Calu3 (cell line): ENCODE data around the gene EHF. TPM values are rescaled to one million over a fixed set of nuclear protein-coding genes. Genes with fewer than 3 reads are reported as not detected.
"Not testable (repeated sequence)": the region's sequence is repeated elsewhere in the genome, so short reads cannot be mapped to it uniquely, and the experiment has no call there.

ENCODE experiments used
- BruUV-seq: library from RNA; stranded (reverse); fragments of 400-500 nt; replicated peaks from 2 replicates; lab custom pipeline; 2021; lab: Mats Ljungman, UMichigan
- CTCF ChIA-PET: fragments of 300-600 bp; sonication (Branson Sonifier 250); formaldehyde crosslinking; loops from one replicate; lab custom pipeline; 2022; ENCODE audit warnings: antibody characterized with exemption; lab: Charles Lee
- DNase-seq: peaks from one replicate; pipeline ENCODE4 v3.0.0; 2022
- H3K27ac Mint-ChIP-seq: one replicate; pipeline ENCODE4 v1.8.0; 2022; ENCODE audit warnings: mixed read lengths; ENCODE audit not compliant: unreplicated experiment
- H3K27me3 Mint-ChIP-seq: one replicate; pipeline ENCODE4 v1.8.0; 2022; ENCODE audit warnings: mixed read lengths; ENCODE audit not compliant: unreplicated experiment
- H3K36me3 Mint-ChIP-seq: one replicate; pipeline ENCODE4 v1.8.0; 2022; ENCODE audit warnings: mild to moderate bottlenecking, moderate library complexity, mixed read lengths; ENCODE audit not compliant: insufficient read depth, unreplicated experiment
- H3K4me1 Mint-ChIP-seq: one replicate; pipeline ENCODE4 v1.8.0; 2022; ENCODE audit warnings: mild to moderate bottlenecking, low read depth, mixed read lengths; ENCODE audit not compliant: unreplicated experiment
- H3K4me3 Mint-ChIP-seq: one replicate; pipeline ENCODE4 v1.8.0; 2022; ENCODE audit warnings: mild to moderate bottlenecking, low read depth, moderate library complexity, mixed read lengths; ENCODE audit not compliant: unreplicated experiment
- H3K9me3 Mint-ChIP-seq: one replicate; pipeline ENCODE4 v1.8.0; 2022; ENCODE audit warnings: low read depth, mixed read lengths; ENCODE audit not compliant: unreplicated experiment
- intact Hi-C: fragments of 100-400 bp; cut with micrococcal nuclease; formaldehyde crosslinking; loops from one replicate; pipeline ENCODE4 v1.10.0; 2022; ENCODE audit not compliant: unreplicated experiment
- total RNA-seq: library from RNA; stranded (reverse); gene quantifications from 2 replicates; pipeline ENCODE4 v1.2.3, GENCODE V29; 2022
- TF ChIP-seq, protein P1 (sequence below): fragments of 200-600 bp; IDR thresholded peaks from one replicate; pipeline ENCODE4 v1.8.0; 2022; ENCODE audit warnings: antibody characterized with exemption; ENCODE audit not compliant: unreplicated experiment

The EHF gene
- total RNA-seq, 1 experiment from 2014 or later, result 286 TPM

DNA sequence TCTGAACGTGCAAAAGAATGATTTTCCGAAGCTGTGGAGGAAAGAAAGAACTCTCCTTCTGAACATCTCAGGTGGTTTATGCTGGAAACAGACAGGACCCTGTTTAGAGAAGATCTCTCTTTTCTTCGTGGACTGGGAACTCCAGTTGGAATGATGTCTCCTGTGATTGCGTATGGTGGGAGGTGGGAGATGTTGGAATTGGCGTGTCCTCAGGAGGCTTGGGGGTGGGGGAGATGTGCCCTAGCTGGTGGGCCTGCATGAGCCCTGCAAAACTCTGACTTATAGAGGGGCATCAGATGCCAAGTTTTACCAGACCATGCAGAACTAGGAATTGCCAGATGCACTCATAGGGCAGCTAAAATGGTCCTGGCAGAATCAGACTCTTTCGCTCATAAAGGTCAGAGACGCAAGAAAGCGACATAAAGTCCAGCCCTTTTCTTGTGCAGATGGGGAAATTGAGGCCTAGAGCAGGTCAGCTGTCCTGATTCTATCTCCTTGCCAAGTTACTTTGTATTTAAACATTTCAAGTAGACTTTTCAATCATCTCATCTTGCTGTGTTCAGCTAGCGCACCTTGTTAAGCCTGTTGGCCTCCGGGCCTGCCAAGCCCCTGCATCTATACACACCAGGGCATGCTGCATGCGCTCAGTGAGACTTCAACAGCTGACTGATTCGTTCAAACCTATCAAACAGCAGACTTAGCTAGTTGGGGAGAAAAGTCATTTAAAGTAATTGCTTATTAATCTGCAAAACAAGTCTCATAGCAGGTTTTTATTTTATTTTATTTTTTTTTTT is 34.2 kb upstream of the EHF start:
- BruUV-seq, result no TSS peak
- H3K27ac Mint-ChIP-seq, result peak overlapping the region; percentile 46

DNA sequence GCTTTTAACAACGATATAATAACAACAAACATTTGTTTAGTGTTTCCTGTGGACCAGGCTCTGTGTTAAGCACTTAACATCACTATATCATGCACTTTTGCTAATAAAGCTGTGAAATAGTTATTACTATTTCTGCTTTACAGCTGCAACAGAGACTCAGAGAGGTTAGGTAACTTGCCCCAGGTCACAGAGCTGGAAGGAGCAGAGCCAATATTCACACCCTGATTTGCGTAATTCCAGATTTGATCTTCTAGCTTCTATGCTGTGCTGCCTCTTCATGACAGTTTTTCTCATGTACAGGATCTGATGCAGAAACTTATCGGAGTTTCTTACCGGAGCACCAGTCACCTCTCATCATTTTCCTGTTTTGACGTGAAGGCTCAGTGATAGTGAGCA is 33.6 kb upstream of the EHF start:
- no peak overlapping the region for H3K27ac Mint-ChIP-seq
- no peaks in the 10 kb centered on the region for H3K27me3 Mint-ChIP-seq
- TF ChIP-seq, protein P1, sequence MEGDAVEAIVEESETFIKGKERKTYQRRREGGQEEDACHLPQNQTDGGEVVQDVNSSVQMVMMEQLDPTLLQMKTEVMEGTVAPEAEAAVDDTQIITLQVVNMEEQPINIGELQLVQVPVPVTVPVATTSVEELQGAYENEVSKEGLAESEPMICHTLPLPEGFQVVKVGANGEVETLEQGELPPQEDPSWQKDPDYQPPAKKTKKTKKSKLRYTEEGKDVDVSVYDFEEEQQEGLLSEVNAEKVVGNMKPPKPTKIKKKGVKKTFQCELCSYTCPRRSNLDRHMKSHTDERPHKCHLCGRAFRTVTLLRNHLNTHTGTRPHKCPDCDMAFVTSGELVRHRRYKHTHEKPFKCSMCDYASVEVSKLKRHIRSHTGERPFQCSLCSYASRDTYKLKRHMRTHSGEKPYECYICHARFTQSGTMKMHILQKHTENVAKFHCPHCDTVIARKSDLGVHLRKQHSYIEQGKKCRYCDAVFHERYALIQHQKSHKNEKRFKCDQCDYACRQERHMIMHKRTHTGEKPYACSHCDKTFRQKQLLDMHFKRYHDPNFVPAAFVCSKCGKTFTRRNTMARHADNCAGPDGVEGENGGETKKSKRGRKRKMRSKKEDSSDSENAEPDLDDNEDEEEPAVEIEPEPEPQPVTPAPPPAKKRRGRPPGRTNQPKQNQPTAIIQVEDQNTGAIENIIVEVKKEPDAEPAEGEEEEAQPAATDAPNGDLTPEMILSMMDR, result no peak
- no peaks in the 10 kb centered on the region for H3K36me3 Mint-ChIP-seq
- intact Hi-C loops, result loop anchor here (2.0 to 5.0 kb wide), 4 partner anchors 16 to 206 kb away; partner anchors contain the start of gene ELF5
- no peak for DNase-seq
- H3K9me3 Mint-ChIP-seq, result no peaks in the 10 kb centered on the region
- BruUV-seq, result no TSS peak
- H3K4me3 Mint-ChIP-seq, result no peak overlapping the region
- H3K4me1 Mint-ChIP-seq, result peaks cover 70% of the 10 kb centered on the region
- CTCF ChIA-PET, result interaction anchor here (1.1 to 2.9 kb wide), 7 partner anchors 14 to 305 kb away, joined by 3 to 18 read pairs (median 6); no protein-coding TSS in a partner anchor

More for the DNA sequence above, 34.2 kb upstream of the EHF start:
- no peaks in the 10 kb centered on the region for H3K27me3 Mint-ChIP-seq
- H3K4me3 Mint-ChIP-seq, result peak overlapping the region; percentile 16
- CTCF ChIA-PET, result interaction anchor here (0.8 to 2.9 kb wide), 12 partner anchors 14 to 305 kb away, joined by 3 to 18 read pairs (median 5); partner anchors contain the start of gene EHF
- TF ChIP-seq, protein P1, result no peak
- no peak for DNase-seq
- no peaks in the 10 kb centered on the region for H3K9me3 Mint-ChIP-seq
- intact Hi-C loops, result loop anchor here (1.0 to 5.0 kb wide), 5 partner anchors 16 to 305 kb away; partner anchors contain the start of gene ELF5
- no peaks in the 10 kb centered on the region for H3K36me3 Mint-ChIP-seq
- peaks cover 70% of the 10 kb centered on the region for H3K4me1 Mint-ChIP-seq

DNA sequence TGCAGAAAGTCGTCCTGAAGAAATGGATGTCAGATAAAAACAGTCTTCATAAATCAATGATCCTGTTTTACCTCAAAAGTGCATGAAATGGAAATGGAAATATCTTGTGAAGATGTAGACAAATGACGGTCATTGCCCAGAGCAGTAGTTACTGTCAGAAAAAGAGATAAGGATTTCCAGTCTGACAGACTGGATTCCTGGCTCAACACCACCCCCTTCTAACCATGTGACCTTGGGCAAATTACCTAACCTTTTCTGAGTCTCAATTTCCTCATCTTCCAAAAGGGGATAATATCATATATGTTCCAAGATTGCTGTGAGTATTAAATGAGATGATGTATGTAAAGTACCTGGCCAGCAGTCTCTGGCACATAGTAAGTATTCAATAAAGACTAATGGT is 32.9 kb upstream of the EHF start:
- no peaks in the 10 kb centered on the region for H3K27me3 Mint-ChIP-seq
- CTCF ChIA-PET, result interaction anchor here (1.2 kb wide), 1 partner anchor 16 kb away, joined by 3 read pairs; no protein-coding TSS in a partner anchor
- intact Hi-C loops, result loop anchor here (5.0 kb wide), 1 partner anchor 76 kb away; the partner anchor contains the start of gene ELF5
- peak overlapping the region; percentile 46 for H3K27ac Mint-ChIP-seq
- H3K4me3 Mint-ChIP-seq, result no peak overlapping the region
- no TSS peak for BruUV-seq
- H3K4me1 Mint-ChIP-seq, result peaks cover 69% of the 10 kb centered on the region
- TF ChIP-seq, protein P1, result no peak
- peaks cover 1% of the 10 kb centered on the region for H3K9me3 Mint-ChIP-seq
- no peak for DNase-seq
- no peaks in the 10 kb centered on the region for H3K36me3 Mint-ChIP-seq

DNA sequence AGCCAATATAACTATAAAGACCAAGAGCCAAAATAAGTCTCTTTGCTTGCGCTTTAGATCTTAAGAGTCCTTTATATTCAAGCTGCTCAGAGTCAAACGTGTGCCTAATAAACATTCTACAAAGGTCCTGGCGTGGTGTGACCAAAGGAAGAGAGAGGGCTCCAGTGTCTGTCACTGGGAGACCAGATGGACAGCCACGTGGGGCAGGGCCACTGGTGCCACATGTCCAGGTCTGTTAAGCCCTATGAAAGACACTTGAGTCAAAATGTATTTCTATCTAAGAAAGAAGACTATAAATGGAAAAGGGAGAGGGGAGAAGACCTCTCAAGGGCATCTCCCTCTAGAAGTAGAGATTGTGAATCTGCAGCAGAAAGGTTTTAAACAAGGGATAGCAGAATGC is 32.2 kb upstream of the EHF start:
- TF ChIP-seq, protein P1, result no peak
- Mint-ChIP-seq H3K27me3 (no peaks in the 10 kb centered on the region), H3K36me3 (no peaks in the 10 kb centered on the region), H3K4me1 (peaks cover 67% of the 10 kb centered on the region), H3K27ac (peak overlapping the region; percentile 46), H3K4me3 (no peak overlapping the region), H3K9me3 (peaks cover 5% of the 10 kb centered on the region)
- DNase-seq, result no peak
- CTCF ChIA-PET, result interaction anchor here (1.1 to 1.3 kb wide), 2 partner anchors 12 to 66 kb away, joined by 3 to 16 read pairs; no protein-coding TSS in a partner anchor
- BruUV-seq, result no TSS peak
- intact Hi-C loops, result loop anchor here (5.0 kb wide), 1 partner anchor 76 kb away; the partner anchor contains the start of gene ELF5

DNA sequence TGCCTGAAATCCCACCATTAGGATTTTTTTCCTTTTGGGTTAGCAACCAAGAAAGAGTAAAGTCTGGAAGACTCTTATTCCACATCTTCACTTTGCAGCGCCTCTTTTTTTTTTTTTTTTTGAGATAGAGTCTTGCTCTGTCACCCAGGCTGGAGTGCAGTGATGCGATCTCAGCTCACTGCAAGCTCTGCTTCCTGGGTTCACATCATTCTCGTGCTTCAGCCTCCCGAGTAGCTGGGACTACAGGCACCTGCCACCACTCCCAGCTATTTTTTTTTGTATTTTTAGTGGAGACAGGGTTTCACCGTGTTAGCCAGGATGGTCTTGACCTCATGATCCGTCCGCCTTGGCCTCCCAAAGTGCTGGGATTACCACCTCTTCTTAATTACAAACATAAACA is 31.7 kb upstream of the EHF start:
- not testable (repeated sequence) for H3K36me3 Mint-ChIP-seq, BruUV-seq, H3K27me3 Mint-ChIP-seq, DNase-seq, H3K4me3 Mint-ChIP-seq, H3K9me3 Mint-ChIP-seq
- peak overlapping the region; percentile 46 for H3K27ac Mint-ChIP-seq
- intact Hi-C loops, result loop anchor here (5.0 kb wide), 1 partner anchor 77 kb away; the partner anchor contains the start of gene ELF5
- CTCF ChIA-PET, result interaction anchor here (0.6 to 1.3 kb wide), 6 partner anchors 11 to 66 kb away, joined by 3 to 16 read pairs (median 3); partner anchors contain the start of gene EHF
- peaks cover 67% of the 10 kb centered on the region for H3K4me1 Mint-ChIP-seq
